Astrocyte (in vitro differentiated cells and primary cell): ENCODE measurements around the gene MORC1.

Experiments
- CTCF ChIP-seq: IDR thresholded peaks from 2 replicates; pipeline ENCODE4 v1.5.1; 2011; ENCODE audit warnings: low read depth, mild to moderate bottlenecking, inconsistent platforms, low read length, moderate library complexity; ENCODE audit not compliant: insufficient read depth
- EZH2 ChIP-seq: IDR thresholded peaks from 2 replicates; pipeline ENCODE4 v1.6.1; 2012; ENCODE audit warnings: mild to moderate bottlenecking, low read length, inconsistent platforms; ENCODE audit not compliant: insufficient read depth

- TF ChIP-seq CTCF (no peak), EZH2 (no peak)
Observed at GRCh38 chr3:109047366-109047765, 70.6 kb downstream of the MORC1 start.
